GM18499 (cell line): ENCODE measurements around the gene SNX5.
"Not testable (repeated sequence)": the region's sequence is repeated elsewhere in the genome, so short reads cannot be mapped to it uniquely, and the experiment has no call there.

Experiments used
- ATAC-seq: cut with Tn5 transposase; IDR thresholded peaks from one replicate; pipeline ENCODE4 v1.9.1; 2021; ENCODE audit warnings: moderate number of reproducible peaks; ENCODE audit not compliant: insufficient read depth, unreplicated experiment

The SNX5 gene

DNA sequence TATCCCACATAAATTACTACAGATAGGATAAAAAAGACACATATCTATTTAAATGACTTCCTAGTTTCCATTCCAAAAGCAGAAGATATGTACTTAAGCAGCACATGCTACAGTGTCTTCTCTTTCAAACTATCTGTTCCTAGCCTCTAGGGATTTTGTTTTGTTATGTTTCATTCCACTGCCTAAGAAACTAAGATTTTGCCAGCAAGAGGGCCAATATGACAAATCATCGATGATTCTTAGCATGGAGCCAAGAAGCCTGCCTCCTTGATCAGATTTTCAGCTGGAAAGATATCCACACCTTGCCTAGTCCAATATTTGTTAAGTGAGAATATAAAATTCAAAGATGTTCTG lies 7.0 kb downstream of the SNX5 start:
- ATAC-seq = no peak

- ATAC-seq = no peak
Observed at GRCh38 chr20:17960927-17961586, 7.5 kb downstream of the SNX5 start.

DNA sequence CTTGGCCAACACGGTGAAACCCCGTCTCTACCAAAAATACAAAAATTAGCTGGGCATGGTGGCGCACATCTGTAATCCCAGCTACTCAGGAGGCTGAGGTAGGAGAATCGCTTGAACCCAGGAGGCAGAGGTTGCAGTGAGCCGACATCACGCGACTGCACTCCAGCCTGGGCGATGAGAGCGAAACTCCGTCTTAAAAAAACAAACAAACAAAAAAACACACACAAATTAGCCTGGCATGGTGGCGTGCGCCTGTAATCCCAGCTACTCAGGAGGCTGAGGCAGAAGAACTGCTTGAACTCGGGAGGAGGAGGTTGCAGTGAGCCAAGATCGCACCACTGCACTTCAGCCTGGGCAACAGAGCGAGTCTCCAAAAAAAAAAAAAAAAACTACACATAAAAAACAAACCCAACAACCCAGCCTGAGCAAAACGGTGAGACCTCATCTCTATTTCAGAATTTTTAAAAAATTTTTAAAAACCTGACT lies 8.2 kb downstream of the SNX5 start:
- not testable (repeated sequence) for ATAC-seq

- ATAC-seq = no peak
Observed at GRCh38 chr20:17959257-17959627, 9.4 kb downstream of the SNX5 start.

GRCh38 chr20:17958373-17959256 lies 10.0 kb downstream of the SNX5 start:
- ATAC-seq = no peak

- ATAC-seq = no peak
Observed at GRCh38 chr20:17957505-17958363, 10.9 kb downstream of the SNX5 start.

DNA sequence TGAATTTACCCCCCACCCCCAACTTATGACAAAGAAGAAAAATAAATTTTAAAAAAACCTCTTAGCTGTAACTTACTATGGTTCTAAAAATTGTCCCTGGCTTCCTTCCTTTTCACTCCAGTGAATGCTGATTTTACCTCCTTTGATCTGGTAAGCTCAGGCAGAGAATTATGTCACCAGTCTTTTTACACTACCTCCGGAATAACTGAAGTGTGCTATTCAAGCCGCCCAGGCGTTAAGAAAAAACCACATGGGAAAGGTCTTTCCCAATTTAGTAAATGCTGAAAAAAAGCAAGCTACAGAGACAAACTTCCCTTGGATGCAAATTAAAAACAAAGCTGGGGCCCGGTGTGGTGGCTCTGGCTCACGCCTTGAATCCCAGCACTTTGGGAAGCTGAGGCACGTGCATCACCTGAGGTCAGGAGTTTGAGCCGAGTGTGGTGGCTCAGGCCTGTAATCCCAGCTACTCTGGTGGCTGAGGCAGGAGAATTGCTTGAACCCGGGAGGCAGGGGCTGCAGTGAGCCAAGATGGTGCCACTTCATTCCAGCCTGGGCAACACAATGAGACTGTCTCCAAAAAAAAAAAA lies 12.4 kb downstream of the SNX5 start:
- ATAC-seq = no peak

DNA sequence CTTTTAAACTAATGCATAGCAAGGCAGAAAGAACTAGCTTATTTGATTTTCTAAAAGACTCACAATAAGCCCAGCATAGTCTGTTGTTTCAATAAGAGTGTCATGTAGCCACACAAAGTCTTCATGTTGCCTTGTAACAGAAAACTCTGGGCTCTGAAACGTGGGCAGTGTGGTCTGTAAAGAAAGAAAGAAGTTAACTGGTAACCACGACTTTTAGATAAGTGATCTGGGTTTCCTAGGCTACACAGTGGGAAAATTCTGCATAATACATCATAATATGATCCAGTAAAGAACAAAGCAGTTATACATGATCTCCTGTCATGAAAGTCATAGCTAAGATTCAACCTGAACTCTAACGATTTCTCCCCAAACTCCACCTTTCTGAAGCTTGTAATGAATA lies 13.3 kb downstream of the SNX5 start:
- ATAC-seq = no peak

- no peak for ATAC-seq
Observed at GRCh38 chr20:17953935-17954334, 14.7 kb downstream of the SNX5 start.

DNA sequence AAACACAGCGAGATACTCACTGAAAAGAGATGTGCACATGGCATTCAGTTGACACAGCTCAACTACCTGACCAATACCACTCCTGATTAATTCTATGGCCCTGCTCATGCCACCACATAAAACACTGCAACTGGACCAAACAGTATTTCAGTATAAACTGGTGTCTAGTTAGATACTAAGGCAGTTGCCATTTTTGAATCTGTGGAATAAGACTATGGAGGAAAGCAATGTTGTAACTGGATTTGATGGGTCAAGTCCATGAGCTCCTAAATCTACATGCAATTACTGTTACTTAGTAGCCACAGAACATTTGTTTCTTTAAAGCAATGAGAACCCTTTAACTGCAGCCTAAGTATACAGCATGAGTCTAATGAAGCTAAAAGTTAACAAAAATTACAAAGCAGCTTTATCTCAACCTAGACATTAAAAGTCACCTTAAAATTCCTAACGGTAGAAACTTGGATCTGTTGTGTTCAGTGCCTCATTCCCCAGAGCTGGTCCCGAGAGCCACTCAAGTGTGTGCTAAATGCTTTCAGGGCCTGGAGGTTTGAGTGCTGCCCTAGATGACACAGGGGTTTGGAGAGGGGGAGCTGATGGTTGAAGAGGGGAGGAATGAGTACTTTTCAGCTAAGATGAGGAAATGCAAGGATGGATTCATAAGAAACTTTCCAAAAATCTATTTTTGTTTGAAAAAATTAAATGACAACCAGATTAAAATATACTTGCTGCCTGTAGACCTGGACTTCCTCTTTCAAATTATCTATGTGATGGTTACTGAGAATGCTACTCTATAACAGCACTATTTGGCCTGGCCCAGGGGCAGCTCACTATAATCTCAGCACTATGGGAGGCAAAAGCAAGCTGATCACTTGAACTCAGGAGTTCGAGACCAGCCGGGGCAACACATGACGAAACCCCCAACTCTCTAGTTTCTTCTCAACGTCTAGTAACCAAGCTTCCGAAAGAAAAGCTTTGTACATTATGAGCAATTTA lies 15.6 kb downstream of the SNX5 start:
- ATAC-seq = no peak

- no peak for ATAC-seq
Observed at GRCh38 chr20:17951323-17951722, 17.3 kb downstream of the SNX5 start.

GRCh38 chr20:17950670-17951069 lies 17.9 kb downstream of the SNX5 start:
- no peak for ATAC-seq

GRCh38 chr20:17949899-17950298 lies 18.7 kb downstream of the SNX5 start:
- ATAC-seq = no peak

- no peak for ATAC-seq
Observed at GRCh38 chr20:17948442-17948841, 20.2 kb downstream of the SNX5 start.

DNA sequence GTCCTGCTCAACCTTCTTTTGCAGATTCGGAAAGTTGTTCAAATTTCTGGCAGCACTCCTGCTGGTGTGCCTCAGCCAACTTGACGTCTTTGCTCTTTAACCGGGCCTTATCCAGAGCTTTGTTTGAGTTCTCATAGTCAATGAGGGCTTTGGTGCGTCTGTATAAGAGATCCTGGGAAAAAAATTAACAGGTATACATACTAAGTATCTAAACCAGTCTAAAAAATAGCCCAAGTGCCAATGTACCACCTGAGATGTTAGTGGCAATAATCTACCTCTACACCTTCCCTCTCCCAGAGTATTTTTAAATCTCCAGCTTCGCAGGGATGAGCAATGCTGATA lies 21.1 kb downstream of the SNX5 start:
- ATAC-seq = no peak

DNA sequence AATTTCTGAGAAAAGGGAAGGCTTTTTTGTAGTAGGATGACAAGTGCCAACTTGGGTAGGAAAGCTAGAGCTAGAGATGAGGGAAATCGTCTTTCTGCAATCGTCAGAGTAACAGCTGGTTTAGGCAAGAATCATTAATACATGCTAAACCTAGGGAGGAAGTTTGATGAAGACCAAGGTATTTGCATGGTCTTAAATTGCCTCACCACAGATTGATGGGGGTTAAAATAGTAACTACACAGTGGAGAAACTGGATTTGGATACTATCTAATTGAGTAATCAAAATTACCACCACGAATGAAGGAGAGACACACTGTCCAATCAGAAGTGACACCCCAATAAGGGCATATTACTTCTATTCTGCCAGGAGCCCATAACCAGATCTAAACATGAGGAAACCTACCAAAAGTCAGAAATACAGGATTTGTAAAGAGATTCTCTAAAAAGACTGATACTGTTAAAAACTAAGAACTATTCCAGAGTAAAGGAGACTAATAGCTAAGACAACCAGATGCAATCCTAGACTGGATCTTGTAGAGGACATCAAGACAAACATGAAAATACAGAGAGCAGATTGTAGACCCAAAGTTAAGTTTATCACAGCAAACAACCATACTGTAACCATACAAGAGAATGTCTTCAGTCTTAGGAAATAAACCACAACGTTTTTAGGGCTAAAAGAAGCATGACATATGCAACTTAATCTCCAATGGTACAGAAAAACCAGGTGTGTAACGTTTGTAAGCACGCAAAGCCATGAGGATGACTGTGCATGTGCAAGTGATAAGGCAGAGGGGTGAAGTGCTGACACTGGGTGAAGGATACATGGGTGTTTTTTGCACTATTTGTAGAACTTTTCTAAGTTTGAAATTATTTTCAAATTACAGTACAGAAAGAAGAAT lies 21.8 kb downstream of the SNX5 start:
- no peak for ATAC-seq

DNA sequence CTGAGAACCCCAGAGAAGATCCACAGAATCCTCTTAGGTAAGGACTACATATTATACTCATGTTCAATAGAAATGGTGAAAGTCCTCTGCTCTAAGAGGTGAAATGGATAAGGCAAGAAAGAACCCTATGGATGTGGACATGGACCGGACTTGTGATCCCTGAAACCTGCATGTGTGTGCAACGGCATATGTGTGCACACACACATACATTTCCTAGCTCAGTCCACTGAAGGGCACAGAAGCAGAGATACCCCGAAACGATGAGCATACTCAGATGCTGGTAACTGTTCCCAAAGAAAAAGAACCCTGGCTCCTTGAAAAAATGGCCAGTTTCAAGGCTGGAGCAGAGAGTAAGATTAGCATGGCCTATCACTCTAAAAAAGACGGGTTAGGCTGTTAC lies 22.6 kb downstream of the SNX5 start:
- no peak for ATAC-seq

- no peak for ATAC-seq
Observed at GRCh38 chr20:17944854-17945474, 23.6 kb downstream of the SNX5 start.
